ENCODE results near the gene TAS2R38. TPM values are rescaled to one million over a fixed set of nuclear protein-coding genes. Genes with fewer than 3 reads are reported as not detected.

The TAS2R38 gene
- total RNA-seq, 1 experiment from 2014 or later: not detected

GRCh38 chr7:142017451-142017850, 43.9 kb upstream of the TAS2R38 start (continued):
- no peak for TF ChIP-seq CTCF (IDR thresholded peaks at IDR 0.05)

- no peak overlapping the region for H3K27ac Mint-ChIP-seq
- TF ChIP-seq NFYB (CRISPR knock-in tag; conservative IDR thresholded peaks at IDR 0.05; ENCODE audit: low read depth): no peak
- TF ChIP-seq CTCF (IDR thresholded peaks at IDR 0.05): no peak
- TF ChIP-seq ZNF423 (CRISPR knock-in tag; IDR thresholded peaks at IDR 0.05): no peak
- no peak for TF ChIP-seq SMAD4 (CRISPR knock-in tag; IDR thresholded peaks at IDR 0.05)
- no peak for TF ChIP-seq ZNF219 (CRISPR knock-in tag; IDR thresholded peaks at IDR 0.05; ENCODE audit: borderline replicate concordance)
- no peak for TF ChIP-seq ESRRA (CRISPR knock-in tag; IDR thresholded peaks at IDR 0.05; ENCODE audit: borderline replicate concordance)
- TF ChIP-seq ZBTB21 (CRISPR knock-in tag; IDR thresholded peaks at IDR 0.05; ENCODE audit: borderline replicate concordance): no peak
- no peak for TF ChIP-seq OVOL2 (CRISPR knock-in tag; IDR thresholded peaks at IDR 0.05; ENCODE audit: borderline replicate concordance)
- TF ChIP-seq USF2 (CRISPR knock-in tag; IDR thresholded peaks at IDR 0.05): no peak
- no peak for TF ChIP-seq ZNF425 (CRISPR knock-in tag; conservative IDR thresholded peaks at IDR 0.05)
- TF ChIP-seq NR2C2 (CRISPR knock-in tag; IDR thresholded peaks at IDR 0.05): no peak
- TF ChIP-seq ARID4B (CRISPR knock-in tag; IDR thresholded peaks at IDR 0.05; ENCODE audit: borderline replicate concordance): no peak
- no peak for TF ChIP-seq ATF2 (CRISPR knock-in tag; IDR thresholded peaks at IDR 0.05; ENCODE audit: borderline replicate concordance, low read depth)
- TF ChIP-seq ZNF396 (CRISPR knock-in tag; IDR thresholded peaks at IDR 0.05; ENCODE audit: borderline replicate concordance): no peak
- no peak for TF ChIP-seq CREB1 (CRISPR knock-in tag; IDR thresholded peaks at IDR 0.05)
- TF ChIP-seq TP53 (CRISPR knock-in tag; IDR thresholded peaks at IDR 0.05): no peak
- peak; percentile 15 for DNase-seq (ENCODE audit: low spot score)
- H3K36me3 Mint-ChIP-seq: no peaks in the 10 kb centered on the region
- peak; percentile 98 for ATAC-seq
- no peaks in the 10 kb centered on the region for H3K9me3 Mint-ChIP-seq
- H3K4me3 Mint-ChIP-seq: no peak overlapping the region
- CTCF ChIA-PET: interaction anchor here (0.7 to 3.4 kb wide), 5 partner anchors 12 to 168 kb away, joined by 3 to 54 read pairs (median 4); no protein-coding TSS in a partner anchor
- H3K4me1 Mint-ChIP-seq: peaks cover 7% of the 10 kb centered on the region
- no peaks in the 10 kb centered on the region for H3K27me3 Mint-ChIP-seq (ENCODE audit: low read depth)
- POLR2A ChIA-PET: no interaction called here
These were observed 39.4 kb upstream of the TAS2R38 start for GRCh38 chr7:142012825-142013511.

Measured in WTC11 (cell line).